ENCODE results near the gene RNH1.

Gene RNH1

GRCh38 chr11:536841-537621 lies 30.0 kb upstream of the RNH1 start, which contains the start of gene LRRC56:
Gene LRRC56 (plus strand): TSS chr11:537527. CDS start chr11:540685, 3,158 bp downstream.
- DNase-seq, result peak; percentile 89

GRCh38 chr11:535519-536454 lies 28.7 kb upstream of the RNH1 start, which contains the start of gene HRAS:
Gene HRAS (minus strand): TSS chr11:535576.
- peak; percentile 93 for DNase-seq

DNA sequence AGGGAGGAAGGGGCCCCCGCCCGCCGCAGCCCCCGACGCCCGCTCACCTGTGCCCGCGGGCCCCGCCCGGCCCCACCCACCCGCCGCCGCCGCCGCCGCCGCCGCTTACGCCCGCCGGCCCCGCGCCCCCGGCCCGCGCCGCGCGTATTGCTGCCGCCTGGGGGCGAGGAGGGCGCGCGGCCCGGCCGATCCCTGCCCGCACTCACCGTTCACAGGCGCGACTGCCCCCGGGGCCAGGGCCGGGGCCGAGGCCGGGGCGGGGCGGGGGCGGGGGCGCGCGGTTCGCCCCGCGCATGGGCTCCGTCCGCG lies 28.1 kb upstream of the RNH1 start:
- DNase-seq, result no peak

DNA sequence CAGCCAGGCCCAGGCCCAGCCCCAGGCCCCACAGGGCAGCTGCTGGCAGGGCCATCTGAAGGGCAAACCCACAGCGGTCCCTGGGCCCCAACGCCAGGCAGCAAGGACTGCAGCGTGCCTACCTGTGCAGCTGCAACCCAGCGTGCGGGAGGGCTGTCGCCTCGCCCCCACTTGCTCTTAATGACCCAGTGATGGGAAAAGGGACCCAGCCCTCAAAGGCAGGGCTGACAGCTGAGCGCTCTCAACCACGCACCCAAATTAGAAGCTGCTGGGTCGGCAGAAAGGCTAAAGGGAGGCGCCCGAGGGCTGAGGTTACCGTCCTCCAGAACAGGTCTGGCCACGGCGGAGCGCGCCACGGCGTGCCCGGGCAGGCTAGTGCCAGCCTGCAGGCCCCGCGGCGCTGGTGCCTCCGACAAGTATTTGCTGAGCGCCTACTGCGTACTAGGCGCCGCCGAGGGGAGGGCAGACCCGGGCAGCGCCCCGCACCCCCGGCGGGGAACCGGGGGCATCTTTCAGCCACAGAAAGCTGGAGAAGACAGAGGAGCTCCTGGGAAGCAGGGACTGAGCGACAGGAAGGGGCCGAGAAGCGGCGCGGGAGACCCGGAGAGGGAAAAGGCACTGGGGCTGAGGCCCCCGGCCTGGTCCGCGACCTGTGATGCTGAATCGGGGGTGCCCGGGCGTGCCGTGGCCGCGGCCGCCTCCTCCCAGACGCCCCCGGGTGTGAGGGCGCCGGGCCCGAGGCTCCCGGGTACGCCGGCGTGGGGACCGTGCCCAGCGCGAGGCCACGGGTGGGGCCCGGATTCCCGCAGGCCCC lies 27.6 kb upstream of the RNH1 start:
- peak; percentile 29 for DNase-seq

DNA sequence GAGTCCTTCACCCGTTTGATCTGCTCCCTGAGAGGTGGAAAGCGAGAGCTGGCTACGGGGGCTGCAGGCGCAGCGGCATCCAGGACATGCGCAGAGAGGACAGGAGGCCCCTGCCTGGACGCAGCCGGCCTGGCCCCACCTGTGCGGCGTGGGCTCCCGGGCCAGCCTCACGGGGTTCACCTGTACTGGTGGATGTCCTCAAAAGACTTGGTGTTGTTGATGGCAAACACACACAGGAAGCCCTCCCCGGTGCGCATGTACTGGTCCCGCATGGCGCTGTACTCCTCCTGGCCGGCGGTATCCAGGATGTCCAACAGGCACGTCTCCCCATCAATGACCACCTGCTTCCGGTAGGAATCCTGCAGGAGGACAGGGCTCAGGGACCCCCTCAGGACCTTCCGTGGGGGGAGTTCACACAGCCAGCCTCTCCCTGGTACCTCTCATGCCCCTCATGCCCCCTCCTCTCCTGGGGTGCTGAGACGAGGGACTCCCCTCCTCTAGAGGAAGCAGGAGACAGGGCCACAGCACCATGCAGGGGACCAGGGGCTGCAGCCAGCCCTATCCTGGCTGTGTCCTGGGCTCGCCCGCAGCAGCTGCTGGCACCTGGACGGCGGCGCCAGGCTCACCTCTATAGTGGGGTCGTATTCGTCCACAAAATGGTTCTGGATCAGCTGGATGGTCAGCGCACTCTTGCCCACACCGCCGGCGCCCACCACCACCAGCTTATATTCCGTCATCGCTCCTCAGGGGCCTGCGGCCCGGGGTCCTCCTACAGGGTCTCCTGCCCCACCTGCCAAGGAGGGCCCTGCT lies 26.7 kb upstream of the RNH1 start:
- no peak for DNase-seq

GRCh38 chr11:532986-533585 lies 26.0 kb upstream of the RNH1 start:
- no peak for DNase-seq

- no peak for DNase-seq
These were observed 25.5 kb upstream of the RNH1 start for GRCh38 chr11:532527-532985.

GRCh38 chr11:531919-532526 lies 25.0 kb upstream of the RNH1 start:
- DNase-seq, result no peak

DNA sequence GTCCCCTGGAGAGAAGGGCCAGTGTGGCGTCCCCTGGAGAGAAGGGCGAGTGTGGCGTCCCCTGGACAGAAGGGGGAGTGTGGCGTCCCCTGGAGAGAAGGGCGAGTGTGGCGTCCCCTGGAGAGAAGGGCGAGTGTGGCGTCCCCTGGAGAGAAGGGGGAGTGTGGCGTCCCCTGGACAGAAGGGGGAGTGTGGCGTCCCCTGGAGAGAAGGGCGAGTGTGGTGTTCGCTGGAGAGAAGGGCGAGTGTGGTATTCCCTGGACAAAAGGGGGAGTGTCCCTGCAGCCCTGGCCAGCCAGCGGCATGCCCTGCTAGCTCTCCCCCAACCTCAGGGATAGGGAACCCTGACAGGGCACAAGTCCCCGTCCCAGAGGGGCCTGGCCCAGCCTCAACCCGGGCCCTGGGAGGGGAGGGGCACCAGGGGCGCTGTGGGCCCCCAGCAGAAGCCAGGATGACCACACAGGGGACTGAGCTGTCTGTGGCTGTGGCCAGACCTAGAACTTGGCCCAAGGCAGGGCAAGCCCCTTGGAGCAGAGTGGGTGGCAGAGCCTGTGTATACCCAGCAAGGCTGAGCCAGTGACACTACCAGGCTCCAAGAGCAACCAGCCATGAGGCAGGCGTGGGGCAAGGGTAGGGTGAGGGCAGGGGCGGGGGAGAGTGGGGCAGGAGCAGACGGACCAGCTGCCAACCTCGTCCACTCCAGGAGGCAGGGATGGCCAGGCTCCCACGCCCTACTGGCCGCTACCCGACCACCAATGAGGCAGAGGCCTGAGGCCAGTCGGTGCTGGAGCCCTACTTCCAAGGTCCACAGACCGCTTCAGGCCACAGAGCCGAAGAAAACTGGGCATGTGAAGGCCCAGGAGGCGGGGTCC lies 24.2 kb upstream of the RNH1 start:
- no peak for DNase-seq

GRCh38 chr11:529728-530411 lies 22.8 kb upstream of the RNH1 start:
- no peak for DNase-seq

DNA sequence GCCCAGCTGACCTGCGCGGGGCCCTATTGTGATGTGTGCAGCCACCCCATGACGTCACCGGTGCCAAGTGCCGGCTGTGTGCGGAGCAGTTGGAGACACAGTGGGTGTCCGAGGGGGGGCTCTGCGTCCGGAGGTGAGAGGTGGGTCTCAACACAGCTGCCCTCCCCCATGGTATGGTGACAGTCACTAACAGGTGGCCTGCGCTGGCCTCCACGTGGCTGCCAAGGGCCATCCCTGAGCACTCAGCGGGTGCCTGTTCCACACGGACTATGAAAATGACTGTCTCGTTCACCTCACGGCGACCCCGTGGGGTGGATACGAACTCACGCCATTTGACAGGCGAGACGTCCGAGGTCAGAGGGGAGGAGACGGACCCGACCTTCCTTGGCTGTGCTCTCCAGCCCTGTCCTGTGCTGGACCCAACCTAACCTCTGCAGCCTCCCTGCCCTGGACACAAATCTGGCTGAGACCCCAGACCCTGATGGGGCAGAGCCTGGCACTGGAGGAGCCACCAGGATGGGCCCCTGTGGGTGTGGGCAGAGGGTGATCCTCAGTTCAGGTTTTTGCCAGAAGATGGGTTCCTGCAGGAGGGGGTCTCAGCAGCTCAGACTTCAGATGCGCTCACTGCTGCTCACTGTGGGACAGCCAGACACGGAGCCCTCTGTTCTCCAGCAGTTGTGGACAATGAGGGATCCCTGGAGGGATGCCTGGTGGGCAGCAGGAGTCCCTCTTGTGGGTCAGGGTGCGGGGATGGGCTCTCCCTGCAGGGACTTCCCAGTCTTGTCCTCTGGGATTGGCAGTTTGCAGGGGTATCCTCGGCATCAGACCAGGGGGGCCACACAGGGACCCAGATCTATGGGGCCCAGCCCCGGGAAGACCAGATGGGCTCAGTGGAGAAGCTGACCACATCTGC lies 22.0 kb upstream of the RNH1 start:
- no peak for DNase-seq

DNA sequence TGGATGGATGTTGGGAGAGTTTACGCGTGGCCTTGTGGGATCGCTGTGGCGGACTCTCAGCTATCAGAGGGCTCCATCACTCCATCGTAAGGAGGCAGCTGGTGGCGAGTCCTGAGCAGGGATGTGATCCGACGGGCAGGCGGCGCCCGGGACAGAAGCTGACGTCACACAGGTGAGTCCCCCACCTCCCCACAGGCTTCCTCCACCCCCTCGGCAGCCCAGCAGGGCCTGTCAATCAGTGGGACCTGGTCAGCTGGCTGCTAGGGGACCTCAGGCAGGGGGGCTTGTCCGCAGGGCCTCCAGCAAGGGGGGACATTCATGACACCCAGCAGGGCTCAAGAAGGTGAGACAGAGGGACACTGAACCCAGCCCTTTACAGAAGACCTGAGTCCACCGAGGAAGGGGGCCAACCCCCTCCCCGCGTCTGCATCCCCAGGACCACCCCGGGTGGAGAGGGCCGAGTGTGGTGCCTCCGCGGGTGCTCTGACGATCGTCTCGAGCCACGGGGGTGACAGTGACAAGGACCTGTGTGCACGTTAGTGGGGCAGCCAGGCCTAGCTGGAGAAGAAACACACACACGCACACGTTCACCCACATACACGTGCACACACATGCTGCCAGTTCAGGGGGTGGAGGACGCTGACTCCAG lies 21.2 kb upstream of the RNH1 start:
- no peak for DNase-seq

DNA sequence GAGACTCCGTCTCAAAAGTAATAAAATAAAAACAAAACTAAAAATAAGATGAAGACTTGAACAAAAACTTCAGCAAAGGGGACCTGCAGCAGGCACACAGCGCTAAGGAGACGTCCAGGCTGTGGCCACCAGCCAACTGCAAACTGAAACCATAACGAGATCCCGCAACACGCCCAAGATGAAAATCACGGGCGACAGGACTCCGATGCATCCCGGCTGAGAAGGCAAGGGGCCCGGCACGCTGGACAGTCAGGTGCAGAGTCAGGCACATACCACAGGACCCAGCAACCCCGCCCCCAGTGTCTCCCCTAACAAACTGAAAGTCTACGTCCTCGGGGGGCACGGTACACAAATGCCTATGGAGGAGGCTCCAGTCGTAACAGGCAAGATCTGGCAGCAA lies 19.1 kb upstream of the RNH1 start:
- DNase-seq, result no peak

GRCh38 chr11:521177-521688 lies 14.2 kb upstream of the RNH1 start:
- DNase-seq, result no peak

- DNase-seq, result peak; percentile 13
These were observed 13.6 kb upstream of the RNH1 start for GRCh38 chr11:520428-521176.

GRCh38 chr11:518463-519202 lies 11.6 kb upstream of the RNH1 start:
- DNase-seq, result peak; percentile 88

All from hematopoietic multipotent progenitor cell treated with erythropoietin and hydrocortisone succinate and interleukin-3 and kit ligand, for 8 days (in vitro differentiated cells).